HG02588 (cell line): ENCODE data around the gene ODF2L.
A peak's percentile ranks its signal among the peaks of the same experiment; 100 is the strongest.

Source experiments
- ATAC-seq: cut with Tn5 transposase; IDR thresholded peaks from one replicate; pipeline ENCODE4 v1.9.1; 2021; ENCODE audit warnings: mild to moderate bottlenecking, moderate library complexity; ENCODE audit not compliant: unreplicated experiment

The ODF2L gene

DNA sequence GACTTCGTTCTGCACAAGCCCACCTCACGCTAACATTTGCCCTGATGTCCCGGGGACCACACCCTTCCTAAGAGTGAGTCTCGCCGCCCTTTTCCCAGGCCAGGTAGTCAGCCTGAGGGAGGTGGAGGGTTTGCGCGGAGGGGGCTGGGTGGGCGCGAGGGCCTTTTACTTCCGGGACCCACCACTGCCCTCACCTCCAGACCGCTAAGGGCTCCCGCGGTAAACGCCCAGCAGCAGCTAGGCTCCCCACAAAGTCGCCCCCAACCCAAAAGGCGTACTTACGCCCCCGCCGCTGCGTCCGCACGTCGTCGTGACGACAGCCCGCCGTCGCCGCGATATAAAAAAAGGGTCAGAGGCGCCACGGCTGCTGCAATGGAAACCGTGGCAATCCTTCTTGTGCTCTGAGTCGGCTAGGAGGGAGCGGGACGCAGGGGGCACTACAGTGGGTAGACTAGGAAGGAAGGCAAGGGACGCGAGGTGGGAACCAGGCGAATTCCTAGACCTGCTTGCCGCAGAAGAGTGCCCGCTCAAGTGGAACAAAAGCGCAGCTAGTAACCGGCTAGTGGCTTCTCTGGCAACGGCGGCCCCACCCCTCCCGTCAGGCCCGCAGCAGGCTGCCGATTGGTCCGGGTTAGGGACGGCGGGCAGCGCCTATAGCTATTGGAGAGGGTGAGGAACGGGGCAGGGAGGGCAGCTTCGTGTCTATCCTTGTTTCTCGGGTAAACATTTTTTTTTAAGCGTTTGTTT lies at the start of gene ODF2L:
ODF2L (minus strand) TSS at position 573 of the 747 bp plus-strand sequence. CDS start 9,296 bp downstream, outside the sequence.
- peak; percentile 100 for ATAC-seq

DNA sequence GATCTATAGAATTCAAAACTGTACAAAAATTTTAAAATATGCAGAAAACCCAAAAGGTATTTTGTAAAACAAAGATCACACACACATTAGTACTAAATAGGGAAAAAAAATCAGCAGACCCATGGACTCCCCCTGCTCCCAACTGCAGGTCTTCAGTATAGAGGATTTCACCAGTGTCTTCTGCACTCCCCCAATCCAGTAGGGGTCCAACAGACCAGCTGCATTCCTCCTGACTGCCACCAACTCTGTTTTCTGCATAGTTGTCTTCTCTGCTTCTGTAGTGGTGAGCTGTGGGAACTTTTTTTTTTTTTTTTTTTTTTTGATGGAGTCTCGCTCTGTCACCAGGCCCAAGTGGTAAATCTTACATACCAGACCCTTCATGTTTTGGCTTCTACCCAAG lies 49.8 kb upstream of the ODF2L start:
- no peak for ATAC-seq

DNA sequence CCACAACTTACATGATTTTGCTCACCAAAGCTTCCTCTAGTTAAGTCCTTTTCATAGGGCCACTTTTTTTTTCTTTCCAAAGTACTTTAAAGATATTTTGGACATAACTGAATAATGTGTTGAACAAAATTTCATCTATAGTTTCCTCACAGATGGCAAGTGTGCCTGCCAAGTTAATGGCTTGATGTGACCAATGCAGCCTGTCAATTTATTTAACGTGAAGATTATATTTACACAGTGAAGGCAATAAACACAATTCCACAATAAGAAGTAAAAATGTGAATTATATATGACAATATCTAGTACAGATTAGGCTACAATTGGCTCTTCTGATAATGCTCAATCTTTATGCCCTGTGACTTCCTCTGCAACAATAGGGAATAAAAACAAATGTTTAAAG lies 45.9 kb upstream of the ODF2L start:
- no peak for ATAC-seq

- no peak for ATAC-seq
Observed at GRCh38 chr1:86441581-86441980, 45.5 kb upstream of the ODF2L start.

DNA sequence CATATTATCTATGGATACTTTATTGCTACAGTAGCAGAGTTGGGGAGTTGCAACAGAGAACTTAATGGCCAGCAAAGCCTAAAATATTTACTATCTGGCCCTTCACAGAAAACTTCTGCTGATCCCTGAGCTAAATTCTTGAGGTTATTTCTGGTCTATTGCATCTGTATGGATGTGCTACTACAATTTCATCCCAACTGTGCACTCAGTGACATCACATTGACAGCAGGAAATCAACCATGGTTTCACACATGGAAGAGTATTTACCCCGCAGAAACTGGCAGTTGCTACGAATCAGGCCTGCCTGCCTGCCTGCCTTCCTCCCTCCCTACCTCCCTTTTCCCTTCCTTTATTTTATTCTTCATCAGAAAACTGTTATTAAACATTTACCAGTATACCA lies 39.9 kb upstream of the ODF2L start:
- ATAC-seq, result no peak

GRCh38 chr1:86435327-86435726 lies 39.2 kb upstream of the ODF2L start:
- no peak for ATAC-seq

GRCh38 chr1:86434059-86434458 lies 37.9 kb upstream of the ODF2L start:
- no peak for ATAC-seq

- no peak for ATAC-seq
Observed at GRCh38 chr1:86430376-86430775, 34.3 kb upstream of the ODF2L start.

GRCh38 chr1:86429835-86430234 lies 33.7 kb upstream of the ODF2L start:
- ATAC-seq, result no peak

DNA sequence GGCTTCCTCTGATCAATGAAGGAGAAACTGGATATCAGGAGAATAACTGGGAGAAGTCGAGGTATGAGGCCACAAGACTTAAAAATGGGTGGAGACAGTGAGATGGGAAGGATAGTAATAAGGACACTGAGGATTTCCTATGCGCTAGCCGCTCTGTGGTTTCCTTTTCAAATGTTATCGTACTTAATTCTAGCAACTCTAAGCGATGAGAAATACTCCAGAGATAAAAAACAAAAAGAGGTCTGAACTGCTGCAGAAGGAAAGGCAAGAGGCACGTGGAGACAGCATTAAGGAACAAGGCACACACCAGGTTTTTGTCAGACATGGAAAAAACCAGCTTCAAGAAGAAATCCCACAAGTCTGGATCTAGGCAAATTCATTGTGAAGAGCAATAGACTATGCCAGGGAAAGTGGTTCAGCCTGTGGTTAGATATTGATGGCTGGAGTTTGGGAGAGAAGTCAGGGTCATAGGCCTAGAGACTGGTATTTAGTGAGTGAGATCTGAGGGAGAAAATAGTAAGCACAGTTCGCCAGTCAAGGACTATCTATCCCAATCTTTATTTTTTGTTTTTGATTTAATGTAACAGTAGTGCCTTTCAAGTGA lies 33.1 kb upstream of the ODF2L start:
- ATAC-seq, result no peak

GRCh38 chr1:86423873-86424272 lies 27.8 kb upstream of the ODF2L start, which contains the start of gene CLCA2:
Gene CLCA2 (plus strand): TSS chr1:86424171. CDS start chr1:86424248, 77 bp downstream.
- no peak for ATAC-seq

- ATAC-seq, result no peak
Observed at GRCh38 chr1:86423473-86423872, 27.4 kb upstream of the ODF2L start.

DNA sequence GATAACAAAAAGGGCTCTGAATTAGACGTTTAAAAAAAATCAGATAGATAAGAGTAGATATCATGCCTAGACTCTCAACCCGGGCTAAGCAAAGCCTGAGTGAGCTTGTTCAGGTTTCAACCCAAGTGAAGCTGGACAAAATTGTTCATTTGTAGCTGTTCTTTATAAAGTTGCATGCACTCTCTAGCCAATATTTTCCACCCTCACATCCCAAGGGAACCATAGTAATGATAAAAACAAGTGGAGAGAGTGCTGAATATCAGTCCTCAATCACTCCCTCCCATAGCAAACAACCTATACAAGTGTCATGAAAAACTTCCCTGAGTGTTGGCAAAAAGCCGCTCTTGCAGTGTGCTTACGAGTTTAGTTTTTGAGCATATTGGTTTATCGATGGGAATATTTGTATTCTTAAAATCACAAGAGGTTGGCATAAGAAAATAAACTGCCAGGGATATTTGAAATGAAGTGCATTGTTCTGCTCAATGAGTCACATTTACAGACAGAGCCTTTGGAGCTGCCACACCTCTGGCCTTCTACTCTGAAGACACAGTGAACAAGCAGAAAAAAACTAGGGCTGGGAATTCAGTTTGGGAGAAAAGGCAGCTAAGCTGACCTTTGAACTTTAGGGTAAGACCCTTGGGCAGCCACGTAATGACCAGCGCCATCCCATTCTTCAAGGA lies 25.6 kb upstream of the ODF2L start:
- no peak for ATAC-seq

DNA sequence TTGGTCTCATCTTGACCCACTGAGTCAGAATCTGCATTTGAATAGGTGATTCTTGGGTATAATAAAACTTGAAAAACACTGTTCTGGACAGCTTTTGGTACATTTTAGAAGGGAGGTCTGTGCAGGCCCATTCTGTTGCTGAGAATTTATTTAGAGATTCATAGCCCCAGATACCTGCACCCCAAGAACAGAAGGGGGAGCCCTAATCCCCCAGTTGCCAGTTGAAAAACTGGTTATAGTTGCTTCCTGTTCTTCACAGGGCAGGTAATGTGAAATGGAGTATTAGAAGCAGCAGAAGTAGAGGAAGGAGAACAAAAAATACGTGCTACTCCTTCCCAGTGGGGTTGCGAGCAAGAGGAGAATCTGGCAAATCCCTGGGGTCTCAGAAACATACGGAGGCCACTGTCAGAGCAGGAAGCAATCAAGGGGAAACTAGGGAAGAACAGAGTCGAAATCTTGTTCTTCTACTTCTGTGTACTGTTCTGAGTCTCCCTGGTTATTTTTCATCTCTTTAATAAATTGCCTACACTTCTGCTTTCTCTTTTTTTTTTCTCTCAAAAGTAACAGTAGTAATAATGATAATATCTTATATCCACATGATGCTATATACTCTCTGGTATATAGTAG lies 23.3 kb upstream of the ODF2L start:
- ATAC-seq, result peak; percentile 75

- no peak for ATAC-seq
Observed at GRCh38 chr1:86416343-86416742, 20.2 kb upstream of the ODF2L start.

- no peak for ATAC-seq
Observed at GRCh38 chr1:86410879-86411278, 14.8 kb upstream of the ODF2L start.

- ATAC-seq, result no peak
Observed at GRCh38 chr1:86409416-86410021, 13.4 kb upstream of the ODF2L start.

GRCh38 chr1:86396498-86396890 lies 371 bp upstream of the ODF2L start:
- ATAC-seq, result peak; percentile 16

DNA sequence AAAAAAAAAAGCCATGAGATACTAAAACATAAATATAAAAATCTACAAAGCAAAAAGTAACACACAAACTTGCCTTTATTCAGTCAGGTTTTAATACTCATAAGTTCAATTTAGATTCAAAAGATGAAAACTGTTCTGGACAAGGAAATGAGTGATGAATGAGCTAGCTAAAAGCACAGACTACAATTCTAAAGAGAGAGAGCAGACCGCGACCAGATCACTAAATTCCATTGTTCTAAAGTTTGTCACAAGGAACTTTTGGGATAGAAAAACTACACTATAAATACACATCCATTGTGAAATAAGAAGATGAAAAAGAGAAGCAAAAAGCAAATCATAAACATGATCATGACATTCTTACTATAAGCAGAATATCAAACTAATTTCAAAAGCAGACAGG lies 1.7 kb downstream of the ODF2L start:
- no peak for ATAC-seq

DNA sequence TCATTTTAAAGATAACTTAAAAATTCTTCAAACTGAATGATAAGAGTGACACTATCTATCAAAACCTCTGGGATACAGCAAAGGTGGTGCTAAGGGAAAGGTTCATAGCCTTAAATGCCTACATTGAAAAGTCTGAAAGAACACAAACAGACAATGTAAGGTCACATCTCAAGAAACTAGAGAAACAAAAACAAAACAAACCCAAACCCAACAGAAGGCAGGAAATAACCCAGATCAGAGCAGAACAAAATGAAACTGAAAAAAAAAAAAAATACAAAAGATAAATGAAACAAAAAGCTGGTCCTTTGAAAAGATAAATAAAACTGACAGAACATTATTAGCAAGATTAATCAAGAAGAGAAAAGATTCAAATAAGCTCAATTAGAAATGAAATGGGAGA lies 6.8 kb downstream of the ODF2L start:
- ATAC-seq, result peak; percentile 90

DNA sequence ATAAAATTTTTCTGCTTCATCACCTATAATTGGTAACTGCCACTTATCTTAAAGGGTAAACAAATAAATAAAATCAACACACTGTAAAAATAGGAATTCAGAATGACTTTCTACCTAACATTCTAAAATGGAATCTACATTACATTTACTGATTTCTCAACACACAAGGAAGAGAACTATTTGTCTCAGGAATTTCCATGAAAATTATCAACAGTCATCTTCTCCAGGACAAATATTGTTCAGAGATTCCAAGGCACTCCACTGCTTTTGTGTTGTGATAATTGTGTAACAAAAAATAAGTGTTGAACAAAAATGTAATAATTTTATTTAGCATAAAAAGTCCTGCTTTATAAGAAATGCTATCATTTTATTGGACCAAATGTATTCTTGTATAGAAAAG lies 7.3 kb downstream of the ODF2L start:
- no peak for ATAC-seq
